Mucosa of descending colon (tissue), 3 donors: ENCODE data around the gene CFAP157. TPM values are rescaled to one million over a fixed set of nuclear protein-coding genes. Genes with fewer than 3 reads are reported as not detected.

Experiments
- ATAC-seq: fragments of 200-7000 bp; cut with Tn5 transposase; one replicate; pipeline ENCODE4 v1.9.1; 2020; ENCODE audit warnings: mild to moderate bottlenecking, moderate library complexity
- DNase-seq, 3 donors: peaks; one replicate each; pipeline ENCODE4 v3.0.0-alpha.2; 2020
- H3K36me3 ChIP-seq: fragments of 200-600 bp; one replicate; pipeline ENCODE4 v1.8.0; 2021; ENCODE audit warnings: low read depth, mild to moderate bottlenecking
- H3K4me1 ChIP-seq: fragments of 200-600 bp; one replicate; pipeline ENCODE4 v1.8.0; 2021; ENCODE audit warnings: low read depth, mild to moderate bottlenecking
- H3K4me3 ChIP-seq: fragments of 200-600 bp; one replicate; pipeline ENCODE4 v1.8.0; 2021; ENCODE audit warnings: mild to moderate bottlenecking
- H3K9me3 ChIP-seq: fragments of 200-600 bp; one replicate; pipeline ENCODE4 v1.8.0; 2021; ENCODE audit warnings: mild to moderate bottlenecking
- CTCF ChIP-seq: fragments of 200-600 bp; IDR thresholded peaks from one replicate; pipeline ENCODE4 v1.8.0; 2022; ENCODE audit warnings: antibody characterized with exemption, mild to moderate bottlenecking
- intact Hi-C, 2 donors: fragments of 100-400 bp; cut with DNase I in 1 of 2; cut with micrococcal nuclease in 1 of 2; formaldehyde crosslinking; loops; one replicate each; pipeline versions ENCODE4 v1.11.0 to v1.11.1; 2022; cut with DNase I, micrococcal nuclease
- total RNA-seq, 3 donors: library from RNA; stranded (reverse); fragmentation: NEBNext Ultra II Directional in 2 of 3; extraction: Animal tissue kit (Norgen Biotek cat#: 25700) in 2 of 3; gene quantifications; one replicate each; pipeline versions ENCODE4 v1.2.1 to v1.2.4, GENCODE V29; 2021 to 2023
- donor health status: DM: no; HTN: no; CAD: no; lungs with moderate emphysema.
- donor health status: DM: no; HTN: no; CAD: no.
- donor health status: DM: no; HTN: yes; CAD: no.

CFAP157 gene
- total RNA-seq, 3 donors from 2014 or later: 0.12 to 0.28 TPM; not detected in 1

- H3K36me3 ChIP-seq: no peaks in the 10 kb centered on the region
Measured at GRCh38 chr9:127746959-127747569, 40.3 kb downstream of the CFAP157 start.

GRCh38 chr9:127749090-127749787 is 42.5 kb downstream of the CFAP157 start:
- intact Hi-C loops: no loop called here
- no peaks in the 10 kb centered on the region for H3K9me3 ChIP-seq
- H3K4me3 ChIP-seq: no peak overlapping the region
- no peaks in the 10 kb centered on the region for H3K36me3 ChIP-seq
- no peak for ATAC-seq
- no peak for TF ChIP-seq CTCF
- no peaks in the 10 kb centered on the region for H3K4me1 ChIP-seq
- no peak for DNase-seq

More at GRCh38 chr9:127746959-127747569, 40.3 kb downstream of the CFAP157 start:
- Histone ChIP-seq H3K9me3 (no peaks in the 10 kb centered on the region), H3K4me3 (no peak overlapping the region), H3K4me1 (no peaks in the 10 kb centered on the region)
- intact Hi-C loops: no loop called here
- TF ChIP-seq CTCF: no peak
- no peak for DNase-seq
- no peak for ATAC-seq

- TF ChIP-seq CTCF: no peak
- no peaks in the 10 kb centered on the region for H3K9me3 ChIP-seq
- no peaks in the 10 kb centered on the region for H3K36me3 ChIP-seq
- intact Hi-C loops: no loop called here
- ATAC-seq (peak; percentile 44), DNase-seq (peak in 1 of 3 donors; percentile 58)
- H3K4me1 ChIP-seq: no peaks in the 10 kb centered on the region
- H3K4me3 ChIP-seq: no peak overlapping the region
Measured at GRCh38 chr9:127751269-127752054, 44.7 kb downstream of the CFAP157 start.

GRCh38 chr9:127753148-127753547 is 46.4 kb downstream of the CFAP157 start:
- no peak overlapping the region for H3K4me3 ChIP-seq
- no peak for TF ChIP-seq CTCF
- H3K4me1 ChIP-seq: no peaks in the 10 kb centered on the region
- DNase-seq (no peak), ATAC-seq (no peak)
- H3K36me3 ChIP-seq: no peaks in the 10 kb centered on the region
- H3K9me3 ChIP-seq: no peaks in the 10 kb centered on the region
- intact Hi-C loops: no loop called here

- H3K9me3 ChIP-seq: no peaks in the 10 kb centered on the region
- H3K4me3 ChIP-seq: no peak overlapping the region
- DNase-seq (no peak), ATAC-seq (no peak)
- intact Hi-C loops: no loop called here
- no peaks in the 10 kb centered on the region for H3K36me3 ChIP-seq
- no peak for TF ChIP-seq CTCF
- no peaks in the 10 kb centered on the region for H3K4me1 ChIP-seq
Measured at GRCh38 chr9:127753622-127754021, 46.8 kb downstream of the CFAP157 start.
